NB4 (cell line): ENCODE data around the gene NECAB2.

Experiments used
- POLR2A ChIP-seq: IDR thresholded peaks from 2 replicates; pipeline ENCODE4 v1.6.1; 2011; ENCODE audit warnings: mild to moderate bottlenecking; ENCODE audit not compliant: insufficient read length; ENCODE audit errors: extremely low read depth
- TF ChIP-seq, protein P1 (sequence below): IDR thresholded peaks from one replicate; pipeline ENCODE4 v1.5.1; 2012; ENCODE audit warnings: low read depth, low read length

DNA sequence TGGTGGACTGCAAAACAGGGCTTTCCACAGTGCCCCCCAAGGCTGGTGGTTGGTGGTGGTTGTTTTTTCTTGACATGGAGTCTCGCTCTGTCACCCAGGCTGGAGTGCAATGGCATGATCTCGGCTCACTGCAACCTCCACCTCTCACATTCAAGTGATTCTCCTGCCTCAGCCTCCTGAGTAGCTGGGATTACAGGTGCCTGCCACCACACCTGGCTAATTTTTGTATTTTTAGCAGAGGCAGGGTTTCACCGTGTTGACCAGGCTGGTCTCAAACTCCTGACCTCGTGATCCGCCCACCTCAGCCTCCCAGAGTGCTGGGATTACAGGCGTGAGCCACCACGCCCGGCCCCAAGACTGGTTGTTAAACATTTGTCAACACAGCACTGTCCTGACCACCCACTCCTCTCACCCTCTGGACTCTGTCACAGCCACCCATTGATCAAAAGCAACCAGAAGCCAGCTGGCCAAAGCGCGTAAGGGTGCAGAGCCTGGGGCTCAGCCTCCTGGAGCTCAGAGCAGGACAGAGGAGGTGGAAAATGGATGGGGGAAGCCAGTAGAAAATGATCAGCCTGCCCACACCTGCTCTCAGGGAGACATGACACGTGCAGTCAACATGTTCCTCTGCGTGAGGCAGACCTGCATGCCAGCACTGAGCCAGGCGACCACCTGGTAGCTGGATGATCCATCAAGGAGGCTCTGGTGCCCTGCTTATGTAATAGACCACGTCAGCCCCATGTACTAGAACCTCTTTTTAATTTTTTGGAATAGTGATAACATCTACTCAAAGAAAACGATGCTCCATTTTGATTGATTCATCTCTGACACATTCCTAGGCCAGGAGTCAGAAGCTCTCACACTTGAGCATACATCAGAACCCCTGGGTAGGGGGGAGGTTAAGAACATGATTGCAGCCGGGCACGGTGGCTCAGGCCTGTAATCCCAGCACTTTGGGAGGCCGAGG, 29.8 kb upstream of the NECAB2 start:
- TF ChIP-seq, protein P1, sequence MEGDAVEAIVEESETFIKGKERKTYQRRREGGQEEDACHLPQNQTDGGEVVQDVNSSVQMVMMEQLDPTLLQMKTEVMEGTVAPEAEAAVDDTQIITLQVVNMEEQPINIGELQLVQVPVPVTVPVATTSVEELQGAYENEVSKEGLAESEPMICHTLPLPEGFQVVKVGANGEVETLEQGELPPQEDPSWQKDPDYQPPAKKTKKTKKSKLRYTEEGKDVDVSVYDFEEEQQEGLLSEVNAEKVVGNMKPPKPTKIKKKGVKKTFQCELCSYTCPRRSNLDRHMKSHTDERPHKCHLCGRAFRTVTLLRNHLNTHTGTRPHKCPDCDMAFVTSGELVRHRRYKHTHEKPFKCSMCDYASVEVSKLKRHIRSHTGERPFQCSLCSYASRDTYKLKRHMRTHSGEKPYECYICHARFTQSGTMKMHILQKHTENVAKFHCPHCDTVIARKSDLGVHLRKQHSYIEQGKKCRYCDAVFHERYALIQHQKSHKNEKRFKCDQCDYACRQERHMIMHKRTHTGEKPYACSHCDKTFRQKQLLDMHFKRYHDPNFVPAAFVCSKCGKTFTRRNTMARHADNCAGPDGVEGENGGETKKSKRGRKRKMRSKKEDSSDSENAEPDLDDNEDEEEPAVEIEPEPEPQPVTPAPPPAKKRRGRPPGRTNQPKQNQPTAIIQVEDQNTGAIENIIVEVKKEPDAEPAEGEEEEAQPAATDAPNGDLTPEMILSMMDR: no peak
- no peak for TF ChIP-seq POLR2A
